Glomerular visceral epithelial cell (primary cell): ENCODE measurements around the gene KMT2B.

Source experiments
- DNase-seq: peaks from one replicate; pipeline ENCODE4 v3.0.0-alpha.2; 2016; ENCODE audit errors: extremely low spot score

The KMT2B gene

DNA sequence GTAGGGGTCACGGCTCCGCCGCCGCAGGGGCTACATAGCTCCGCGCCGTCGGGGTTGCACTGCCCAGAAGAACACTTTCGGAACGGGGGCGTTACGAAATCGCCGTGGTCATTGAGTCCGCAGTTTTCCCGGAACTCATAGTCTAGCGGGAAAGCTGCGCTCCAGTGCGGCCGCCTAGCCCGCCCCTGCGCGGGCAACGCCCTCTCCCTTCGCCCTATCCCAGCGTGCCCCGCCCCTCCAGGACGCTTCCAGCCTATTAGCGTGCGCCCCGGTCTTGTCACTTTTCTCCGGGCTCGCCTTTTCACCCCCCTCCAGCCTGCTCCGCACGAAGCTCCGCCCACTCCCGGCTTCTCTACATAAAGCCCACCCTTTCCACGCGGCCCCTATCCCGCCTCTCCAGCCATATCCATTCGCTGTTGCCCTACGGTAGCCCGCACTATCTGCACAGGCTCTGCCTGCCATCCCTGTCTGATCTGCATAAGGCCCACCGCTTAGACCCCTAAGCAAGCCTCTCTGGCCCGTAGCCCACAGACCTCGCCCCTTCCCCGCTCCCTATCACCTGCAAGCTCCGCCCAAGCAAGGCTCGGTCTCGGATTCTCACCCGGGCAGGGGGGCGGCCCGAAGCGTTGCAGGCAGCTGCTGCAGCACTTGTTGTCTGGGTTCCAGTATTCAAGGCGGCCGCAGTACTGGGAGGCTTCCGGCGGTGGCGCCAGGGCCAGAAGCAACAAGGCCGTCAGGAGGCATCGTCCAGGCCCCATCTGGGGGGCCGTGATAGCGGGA is 22.8 kb downstream of the KMT2B start:
- peak; percentile 98 for DNase-seq

DNA sequence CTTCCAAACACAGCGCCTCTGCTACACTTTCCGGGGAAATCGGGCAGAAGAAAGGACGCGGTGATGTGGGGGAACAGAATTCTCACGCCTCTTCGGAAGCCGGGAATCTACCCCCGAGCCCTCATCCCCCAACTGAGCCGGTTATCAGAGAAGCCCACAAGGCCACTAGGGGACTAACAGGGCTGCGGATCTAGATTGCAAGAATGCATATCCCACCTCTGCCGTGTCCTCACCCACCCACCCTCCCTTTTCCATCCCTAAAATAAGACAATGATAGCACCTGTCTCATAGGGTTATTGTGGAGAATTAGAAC is 23.4 kb downstream of the KMT2B start:
- DNase-seq, result no peak

DNA sequence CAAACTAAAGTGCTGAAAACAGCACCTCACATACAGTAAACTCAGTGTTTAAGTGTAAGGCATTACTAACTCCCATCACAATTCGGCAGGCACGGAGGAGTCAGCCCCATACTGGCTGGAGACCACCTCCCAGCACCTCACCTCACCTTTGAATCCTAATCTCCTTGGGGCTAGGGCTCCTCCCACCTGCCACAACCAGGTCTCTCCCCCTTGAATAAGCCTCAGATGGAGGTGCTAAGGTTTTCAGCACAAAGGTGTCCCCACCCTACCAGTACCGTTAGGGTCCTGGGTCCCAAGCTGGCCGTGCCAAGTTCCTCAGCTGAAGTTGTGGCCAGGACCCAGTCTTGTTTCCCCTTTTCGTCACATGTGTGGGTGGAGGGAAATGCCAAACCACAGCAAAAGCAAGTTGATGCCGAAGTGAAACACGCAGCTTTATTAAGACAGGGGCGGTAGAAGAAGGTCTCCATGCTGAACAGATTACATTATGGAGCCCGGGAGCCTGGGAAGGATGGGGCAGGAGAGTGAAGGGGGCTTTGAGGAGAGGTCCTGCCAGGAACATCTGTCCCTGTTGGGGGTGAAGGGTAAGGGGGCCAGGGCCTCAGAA is 24.4 kb downstream of the KMT2B start, which contains the start of gene IGFLR1:
Gene IGFLR1, minus strand, starts transcription at position 332 of the 604 bp plus-strand sequence. CDS start 1,272 bp downstream, outside the sequence.
- no peak for DNase-seq

DNA sequence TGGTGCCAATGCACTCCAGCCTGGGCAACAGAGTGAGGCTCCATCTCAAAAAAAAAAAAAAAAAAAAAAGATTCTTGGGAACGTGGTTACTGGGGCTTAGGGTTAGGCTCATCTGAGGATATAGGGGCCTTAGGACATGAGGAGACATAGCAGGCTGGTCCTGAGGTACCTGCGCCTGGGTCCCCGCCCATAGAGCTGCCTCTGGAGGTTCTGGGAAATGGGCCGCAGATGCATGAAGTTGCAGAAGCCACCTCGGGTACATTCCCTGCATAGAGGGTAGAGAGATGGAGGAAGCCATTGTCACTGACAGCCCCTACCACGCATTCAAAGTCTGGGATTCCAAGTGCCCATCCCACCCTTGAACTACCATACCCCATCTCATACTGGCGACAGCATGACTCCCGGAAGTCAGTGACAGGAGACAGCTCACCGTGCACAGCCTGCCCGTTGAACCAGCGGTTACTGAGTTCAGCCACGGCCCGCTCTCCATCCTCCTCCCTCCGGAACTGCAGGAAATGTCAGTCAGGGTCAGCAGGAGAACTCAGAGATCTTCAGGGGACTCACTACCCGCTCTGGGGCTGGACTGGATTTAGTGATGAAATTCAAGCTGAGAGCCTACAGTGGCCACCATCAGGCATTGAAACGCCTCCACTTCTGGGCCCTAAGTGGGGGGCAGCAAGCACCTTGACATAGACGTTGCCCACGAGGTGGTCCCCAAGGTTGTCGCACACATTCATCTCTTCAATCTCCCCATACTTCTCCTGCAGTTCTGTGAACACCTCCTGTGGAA is 26.0 kb downstream of the KMT2B start:
- DNase-seq, result no peak

DNA sequence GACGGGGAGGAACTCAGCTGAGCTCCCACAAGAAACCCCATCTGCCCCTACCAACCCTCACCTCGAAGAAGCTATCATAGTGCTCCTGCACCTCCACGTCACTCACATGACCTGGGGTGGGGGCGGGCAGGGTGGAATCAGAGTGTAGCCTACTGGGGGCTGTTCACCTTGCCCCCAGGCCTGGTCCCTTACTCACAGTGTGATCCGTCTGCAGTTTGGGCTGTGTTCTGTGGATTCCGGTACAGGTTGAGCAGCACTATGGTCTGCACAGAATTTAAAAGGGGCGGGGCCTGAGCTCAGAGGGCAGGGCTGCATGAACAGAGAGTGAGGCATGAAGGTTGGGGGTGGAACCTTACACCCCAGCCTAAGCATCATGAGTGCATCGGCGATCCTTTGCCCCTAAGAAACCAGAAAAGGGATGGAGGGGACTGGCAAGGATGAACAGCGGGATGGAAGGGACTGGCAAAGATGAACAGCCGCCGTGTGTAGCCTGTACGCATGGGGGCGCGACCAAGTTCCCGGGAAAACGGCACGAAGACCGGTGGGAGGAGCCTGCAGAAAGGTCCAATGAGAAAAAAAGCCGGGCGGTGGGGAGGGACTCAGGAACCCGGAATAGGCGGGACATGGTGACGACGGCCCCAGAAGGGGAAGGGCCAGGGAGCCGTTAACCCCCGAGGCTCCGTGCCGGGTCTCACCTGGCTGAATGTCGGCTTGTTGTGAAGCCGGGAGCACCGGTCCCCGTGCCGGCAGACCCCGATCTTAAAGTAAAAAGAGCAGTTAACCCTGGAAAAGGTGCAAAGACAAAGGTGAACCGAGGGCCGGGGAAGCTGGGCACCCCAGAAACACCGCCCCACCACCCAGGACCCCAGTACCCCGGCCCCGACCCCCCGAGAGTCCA is 26.9 kb downstream of the KMT2B start:
- DNase-seq, result peak; percentile 95

DNA sequence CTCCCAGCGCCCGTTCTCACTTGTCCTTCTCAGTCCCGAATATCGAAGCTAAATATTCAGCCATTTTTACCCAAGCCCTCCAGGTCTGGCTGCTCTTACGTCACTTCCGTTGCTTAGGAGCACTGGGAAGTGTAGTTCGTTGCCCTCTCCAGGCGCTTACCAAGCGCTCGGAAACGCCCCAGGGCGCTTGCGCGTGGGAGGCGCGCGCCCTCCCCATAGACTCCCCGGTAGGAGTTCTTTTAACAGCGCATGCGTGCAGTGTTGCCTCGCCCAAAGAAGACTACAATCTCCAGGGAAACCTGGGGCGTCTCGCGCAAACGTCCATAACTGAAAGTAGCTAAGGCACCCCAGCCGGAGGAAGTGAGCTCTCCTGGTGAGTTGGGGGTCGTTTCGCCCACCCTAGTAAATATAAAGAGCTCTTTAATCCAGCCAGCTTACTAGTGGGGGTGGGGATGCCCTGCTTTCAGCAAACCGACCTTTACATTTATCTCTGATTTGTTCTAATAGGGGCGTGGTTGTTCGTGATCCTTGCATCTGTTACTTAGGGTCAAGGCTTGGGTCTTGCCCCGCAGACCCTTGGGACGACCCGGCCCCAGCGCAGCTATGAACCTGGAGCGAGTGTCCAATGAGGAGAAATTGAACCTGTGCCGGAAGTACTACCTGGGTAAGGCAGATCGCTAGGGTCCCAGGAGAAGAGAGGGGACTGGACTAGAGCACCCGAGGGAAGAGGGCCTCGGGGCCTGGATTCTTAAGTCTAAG is 27.7 kb downstream of the KMT2B start, which contains the start of the genes PSENEN and U2AF1L4:
Gene PSENEN, plus strand, starts transcription at position 324 of the 759 bp plus-strand sequence. Its CDS starts 280 bp downstream, at position 604.
Gene U2AF1L4, minus strand, starts transcription at position 91 of the 759 bp plus-strand sequence. Its CDS starts 27 bp downstream, at position 64.
- peak; percentile 100 for DNase-seq

DNA sequence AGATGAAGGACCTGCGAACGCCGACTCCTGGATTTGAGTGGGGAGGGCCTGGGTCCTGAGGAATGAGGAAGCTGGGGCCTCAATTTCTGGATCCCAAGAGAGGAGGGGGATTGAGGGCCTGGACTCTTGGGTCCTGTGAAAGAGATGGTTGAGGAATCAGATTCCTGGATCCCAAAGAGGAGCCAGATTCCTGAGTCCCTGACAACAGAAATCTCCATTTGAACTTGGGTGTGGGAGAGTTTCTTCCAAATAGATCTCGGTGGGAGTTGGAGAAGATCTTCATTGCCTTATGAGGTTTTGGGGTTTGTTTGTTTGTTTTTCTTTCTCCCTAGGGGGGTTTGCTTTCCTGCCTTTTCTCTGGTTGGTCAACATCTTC is 28.3 kb downstream of the KMT2B start:
- DNase-seq, result no peak

DNA sequence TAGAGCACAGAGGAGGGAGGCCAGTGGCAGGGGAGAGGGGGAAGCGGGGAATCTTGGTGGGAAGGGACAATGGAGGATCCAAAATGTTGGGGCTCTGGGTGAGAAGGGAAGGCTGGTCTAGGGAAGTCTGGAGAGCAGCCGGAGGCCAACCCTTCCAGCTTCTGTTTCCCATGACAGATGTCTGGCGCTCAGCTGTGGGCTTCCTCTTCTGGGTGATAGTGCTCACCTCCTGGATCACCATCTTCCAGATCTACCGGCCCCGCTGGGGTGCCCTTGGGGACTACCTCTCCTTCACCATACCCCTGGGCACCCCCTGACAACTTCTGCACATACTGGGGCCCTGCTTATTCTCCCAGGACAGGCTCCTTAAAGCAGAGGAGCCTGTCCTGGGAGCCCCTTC is 28.7 kb downstream of the KMT2B start:
- DNase-seq, result no peak

DNA sequence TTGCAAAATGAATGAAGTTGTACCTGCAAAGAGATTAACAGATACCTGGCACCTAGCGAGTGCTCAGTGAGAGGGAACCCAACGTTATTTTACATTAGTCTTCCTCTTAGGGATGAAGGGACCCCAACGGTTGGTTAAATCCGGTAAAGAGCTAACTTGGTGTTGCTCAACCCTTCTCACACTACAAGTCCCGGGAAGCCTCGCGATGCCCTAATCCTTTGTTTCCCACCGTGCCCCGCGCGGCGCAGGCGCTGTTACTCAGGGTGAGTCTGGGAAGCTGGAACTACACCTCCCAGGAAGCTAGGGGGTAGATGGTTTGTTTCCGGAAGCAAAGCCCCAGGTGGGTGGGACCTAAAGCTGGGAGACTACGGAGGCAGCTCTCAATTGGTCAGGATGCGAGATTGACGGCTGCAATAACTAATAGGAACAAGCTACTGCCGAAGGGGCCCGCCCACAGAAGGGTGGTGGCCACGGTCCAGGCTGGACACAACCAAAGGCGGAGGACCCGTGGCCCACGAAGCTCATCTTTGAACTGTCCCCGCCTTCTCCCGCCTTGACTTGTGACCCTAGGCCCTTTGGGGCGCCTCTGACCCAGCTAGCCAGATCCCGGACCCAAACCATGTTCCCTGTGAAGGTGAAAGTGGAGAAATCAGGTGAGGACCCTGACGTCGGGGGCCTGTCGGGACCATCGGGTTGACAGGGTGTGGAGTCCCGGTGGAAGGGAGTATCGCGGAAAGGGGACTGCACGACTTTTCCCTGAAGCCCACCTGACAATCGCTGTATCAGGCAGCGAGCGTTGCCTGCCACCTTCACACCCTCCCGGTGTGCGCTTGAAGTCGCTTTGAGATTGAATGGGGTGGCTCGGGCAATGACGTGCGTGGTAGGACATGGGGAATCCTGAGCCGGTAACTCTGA is 30.6 kb downstream of the KMT2B start, which contains the start of gene LIN37:
Gene LIN37, plus strand, starts transcription at position 471 of the 915 bp plus-strand sequence. Its CDS starts 149 bp downstream, at position 620.
- DNase-seq, result peak; percentile 99

DNA sequence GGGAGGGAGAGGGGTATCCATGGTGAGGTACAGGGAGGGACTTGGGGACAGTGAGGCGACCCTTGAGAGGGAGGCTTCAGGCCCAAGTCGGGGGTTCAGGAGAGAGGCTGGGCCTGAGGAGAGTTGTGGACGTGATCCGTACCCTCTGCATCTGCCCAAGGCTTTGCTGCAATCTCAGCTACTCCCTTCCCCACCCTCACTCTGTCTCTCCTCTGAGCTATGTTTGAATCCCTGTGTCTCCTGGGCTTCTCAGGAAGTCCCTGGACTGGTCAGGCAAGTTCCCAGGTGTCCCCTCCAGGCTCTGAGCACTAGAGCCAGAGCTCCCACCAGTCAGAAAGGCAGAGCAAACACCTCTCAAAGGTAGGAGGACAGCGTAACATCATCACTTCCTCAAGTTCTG is 32.4 kb downstream of the KMT2B start:
- DNase-seq, result no peak

DNA sequence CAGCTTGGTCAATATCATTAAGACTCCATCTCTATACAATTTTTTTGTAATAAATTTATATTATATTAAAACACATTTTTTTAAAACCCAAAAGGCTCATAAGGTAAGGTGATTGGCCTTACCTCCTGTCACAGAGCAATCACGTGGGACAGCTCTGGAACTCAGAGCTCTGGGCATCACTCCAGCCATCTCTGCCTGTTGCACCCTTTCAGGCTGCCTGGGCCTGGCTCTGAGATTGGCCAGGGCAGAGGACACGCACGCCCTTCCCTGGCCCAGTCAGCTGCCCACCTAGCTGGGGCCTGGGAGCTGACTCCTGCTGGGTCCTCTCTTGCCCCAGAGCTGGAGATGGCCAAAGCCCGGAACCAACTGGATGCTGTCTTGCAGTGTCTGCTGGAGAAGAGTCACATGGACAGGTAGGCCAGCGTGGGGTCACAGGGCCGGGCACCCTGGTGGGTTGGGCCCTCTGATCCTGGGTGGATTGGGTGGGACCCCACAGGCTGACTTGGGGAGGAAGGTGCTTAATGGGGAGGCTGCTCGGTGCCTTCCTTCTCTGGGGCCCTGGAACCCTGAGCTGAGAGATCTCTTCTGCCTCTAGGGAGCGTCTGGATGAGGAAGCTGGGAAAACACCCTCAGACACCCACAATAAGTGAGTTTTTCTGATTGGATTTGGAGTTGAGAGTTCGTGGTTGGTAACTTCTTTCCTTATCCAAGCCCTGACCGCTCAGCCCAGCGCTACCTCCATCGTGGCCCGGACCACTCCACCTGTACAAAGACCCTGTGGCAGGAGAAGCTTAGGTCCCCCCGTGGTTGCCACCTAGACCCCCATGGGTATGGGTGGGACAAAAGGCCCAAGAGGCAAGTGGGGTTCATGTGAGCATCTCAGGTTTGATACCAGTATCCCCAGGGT is 34.3 kb downstream of the KMT2B start:
- no peak for DNase-seq

DNA sequence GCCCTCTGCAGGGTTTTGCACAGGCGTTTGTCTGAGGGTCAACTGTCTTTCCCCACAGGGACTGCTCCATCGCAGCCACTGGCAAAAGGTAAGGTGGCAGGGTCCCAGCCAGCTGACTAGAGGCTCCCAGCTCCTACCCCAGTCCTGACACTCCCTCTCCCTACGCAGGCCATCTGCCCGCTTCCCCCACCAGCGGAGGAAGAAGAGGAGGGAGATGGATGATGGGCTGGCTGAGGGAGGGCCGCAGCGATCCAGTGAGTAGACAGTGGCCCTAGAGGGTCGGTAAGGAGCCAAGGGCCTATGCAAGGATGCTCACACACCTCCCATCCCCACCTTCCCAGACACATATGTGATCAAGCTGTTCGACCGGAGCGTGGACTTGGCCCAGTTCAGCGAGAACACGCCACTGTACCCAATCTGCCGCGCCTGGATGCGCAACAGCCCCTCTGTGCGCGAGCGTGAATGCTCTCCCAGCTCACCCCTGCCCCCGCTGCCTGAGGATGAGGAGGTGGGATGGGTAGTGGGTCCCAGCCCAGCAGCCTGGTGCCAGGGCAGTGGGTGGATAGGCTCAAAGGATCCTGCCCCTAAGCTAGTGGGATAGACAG is 35.0 kb downstream of the KMT2B start:
- DNase-seq, result no peak

DNA sequence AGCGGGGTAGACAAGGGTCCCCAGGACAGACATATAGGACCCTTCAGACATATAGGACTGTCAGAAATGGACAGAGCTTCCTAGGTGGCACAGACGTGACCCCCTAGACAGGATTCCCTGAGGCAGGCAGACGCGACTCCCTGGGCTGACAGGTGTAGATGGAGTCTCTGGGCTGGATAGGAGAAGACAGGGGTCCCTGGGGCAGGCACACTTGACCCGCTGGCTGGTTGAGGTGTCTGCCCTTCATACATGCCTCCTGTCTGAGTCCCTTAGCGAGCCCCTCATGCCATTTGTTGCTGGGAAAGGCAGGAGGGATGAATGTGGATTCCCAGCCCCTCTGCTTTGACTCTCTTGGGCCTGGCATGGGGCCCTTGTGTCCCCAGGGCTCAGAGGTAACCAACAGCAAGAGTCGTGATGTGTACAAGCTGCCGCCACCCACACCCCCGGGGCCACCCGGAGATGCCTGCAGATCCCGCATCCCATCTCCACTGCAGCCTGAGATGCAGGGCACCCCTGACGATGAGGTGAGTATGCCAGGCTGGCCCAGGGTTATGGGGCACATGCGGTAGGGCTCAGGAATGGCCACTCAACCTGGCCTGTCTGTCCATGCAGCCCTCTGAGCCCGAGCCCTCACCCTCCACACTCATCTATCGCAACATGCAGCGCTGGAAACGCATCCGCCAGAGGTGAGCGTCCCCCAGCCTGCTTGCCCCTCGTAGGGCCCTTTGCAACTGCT is 36.0 kb downstream of the KMT2B start:
- no peak for DNase-seq

DNA sequence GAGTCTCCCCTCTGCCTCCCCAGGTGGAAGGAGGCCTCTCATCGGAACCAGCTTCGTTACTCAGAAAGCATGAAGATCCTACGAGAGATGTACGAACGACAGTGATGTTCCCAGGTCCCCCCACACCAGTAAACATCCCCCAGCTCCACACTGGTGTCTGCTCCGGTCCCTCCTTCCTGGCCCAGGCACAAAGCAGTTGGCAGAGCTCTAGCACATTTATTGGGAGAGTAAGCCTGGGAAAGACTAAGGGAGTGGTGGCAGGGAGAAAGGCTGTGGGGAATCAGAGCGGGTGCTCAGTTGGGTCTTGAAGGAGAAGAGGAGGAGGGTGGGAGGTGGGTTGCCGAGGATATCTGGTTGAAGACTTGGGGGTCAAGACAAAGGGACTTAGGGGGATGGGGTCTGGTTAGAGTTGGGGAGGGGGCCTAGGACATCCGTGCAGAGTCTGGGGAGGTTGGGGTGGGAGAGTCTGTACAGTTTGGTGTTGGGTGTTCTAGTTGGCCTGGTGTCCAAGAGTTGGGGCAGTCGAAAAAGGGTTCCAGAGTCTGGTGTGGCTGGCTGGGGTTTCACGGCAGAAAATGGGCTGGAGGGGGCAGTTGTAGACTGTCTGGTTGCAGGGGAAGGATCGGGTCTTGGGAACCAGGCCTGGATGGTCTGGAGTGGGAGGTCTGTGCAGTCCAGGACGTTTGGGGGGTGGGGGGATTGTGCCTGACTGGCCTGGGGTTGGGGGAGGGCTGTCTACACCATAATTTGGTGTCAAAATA is 36.7 kb downstream of the KMT2B start:
- no peak for DNase-seq

DNA sequence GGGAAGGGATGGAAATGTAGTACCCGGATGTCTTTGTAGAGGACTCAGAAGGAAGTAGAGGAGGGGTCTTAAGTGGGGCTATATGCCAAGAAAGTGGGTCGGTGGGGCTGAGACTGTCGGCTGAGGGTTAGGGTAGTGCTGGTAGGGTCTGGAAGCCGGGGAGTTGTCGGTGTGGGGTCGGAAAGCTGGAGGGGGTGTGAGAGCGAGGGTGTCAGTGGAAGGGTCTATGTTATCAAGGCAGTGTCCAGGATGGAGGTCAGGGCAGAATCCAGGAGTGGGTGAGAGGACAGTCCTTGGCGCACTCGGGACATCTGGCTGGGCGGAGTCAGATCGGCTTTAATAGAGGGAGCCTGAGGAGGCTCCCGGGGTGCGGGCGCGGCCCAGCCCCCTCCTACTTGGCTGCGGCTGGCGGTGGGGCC is 37.3 kb downstream of the KMT2B start:
- no peak for DNase-seq

DNA sequence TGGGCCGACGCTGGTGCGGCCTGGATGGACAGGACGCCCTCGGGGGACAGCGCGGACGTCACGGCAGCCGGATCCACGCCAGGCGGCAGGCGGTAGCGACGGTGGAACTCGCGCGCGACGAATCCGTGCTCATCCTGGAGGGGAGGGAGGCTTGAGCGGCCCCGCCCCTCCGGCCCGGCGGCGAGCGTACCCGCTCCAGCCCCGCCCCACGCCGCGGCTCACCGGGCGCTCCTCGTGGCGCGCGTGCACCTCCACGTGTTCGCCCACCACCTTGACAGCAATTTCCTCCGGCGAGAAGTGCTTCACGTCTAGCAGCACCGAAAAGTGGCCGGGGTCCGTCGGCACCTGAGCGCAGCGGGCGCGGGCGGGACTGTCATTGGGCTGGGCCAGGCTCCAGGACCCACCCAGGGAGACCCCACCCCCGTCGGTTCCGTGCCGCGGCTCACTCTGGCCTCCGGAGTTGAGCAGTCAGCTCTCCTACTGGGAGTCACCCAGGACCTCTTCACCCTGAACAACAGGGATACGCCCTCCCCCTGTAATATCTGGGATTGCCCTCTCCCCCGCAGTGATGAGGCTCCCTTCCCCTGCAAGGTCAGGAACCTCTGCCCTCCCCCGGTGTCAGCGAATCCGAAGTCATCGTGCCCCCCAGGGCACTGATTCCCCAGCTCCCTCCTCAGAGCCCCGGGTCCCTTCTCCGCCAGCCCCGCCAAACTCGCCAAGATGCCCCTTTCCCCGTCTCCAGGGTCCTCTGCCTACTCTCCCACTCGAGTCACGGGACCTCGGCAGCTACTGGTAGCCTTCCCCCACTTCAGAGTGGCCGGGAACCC is 38.0 kb downstream of the KMT2B start:
- no peak for DNase-seq
